ENCODE data around the gene SACS.

The SACS gene

DNA sequence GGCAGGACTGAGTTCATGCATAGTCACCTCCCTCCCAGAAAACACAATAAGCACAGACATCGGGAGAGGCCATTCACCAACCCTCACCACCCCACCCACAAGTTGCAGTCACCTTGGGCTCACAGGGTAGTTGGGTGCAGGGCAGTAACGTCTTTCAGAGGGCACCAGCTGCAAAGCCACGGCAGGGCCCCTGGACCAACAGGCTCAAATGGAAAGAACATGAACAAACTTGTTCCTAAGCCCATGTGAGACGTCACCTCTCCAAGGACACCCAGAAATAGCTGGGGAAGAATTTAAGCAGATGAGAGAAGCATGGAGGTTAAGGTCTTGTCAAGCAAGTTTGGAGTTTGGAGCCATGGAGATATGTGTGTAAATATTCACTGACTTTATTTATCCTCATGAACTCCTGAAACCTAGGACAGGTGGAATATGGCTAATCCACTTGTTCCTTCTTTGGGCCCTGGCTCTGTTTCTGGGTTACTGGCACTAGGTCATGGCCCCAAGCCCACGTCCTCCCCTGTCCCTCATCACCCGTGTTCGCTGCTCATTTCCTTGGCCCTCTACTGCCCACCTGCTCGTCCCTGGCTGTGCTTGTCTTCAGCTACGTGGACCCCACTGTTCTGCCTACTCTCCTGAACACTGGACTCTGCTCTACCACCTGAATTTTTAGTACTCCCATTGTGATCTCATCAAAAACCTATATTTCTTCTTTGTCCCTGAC lies 40.4 kb downstream of the SACS start:
- in situ Hi-C loops (cut with HindIII; ENCODE audit: low sequenced_read_pairs): no loop called here
- DNase-seq (ENCODE audit: low read depth): no peak
- H3K4me3 ChIP-seq (ENCODE audit: low read depth, low read length): no peak overlapping the region
- TF ChIP-seq CTCF (IDR thresholded peaks at IDR 0.05; ENCODE audit: low read depth, low read length, missing control alignments): no peak

DNA sequence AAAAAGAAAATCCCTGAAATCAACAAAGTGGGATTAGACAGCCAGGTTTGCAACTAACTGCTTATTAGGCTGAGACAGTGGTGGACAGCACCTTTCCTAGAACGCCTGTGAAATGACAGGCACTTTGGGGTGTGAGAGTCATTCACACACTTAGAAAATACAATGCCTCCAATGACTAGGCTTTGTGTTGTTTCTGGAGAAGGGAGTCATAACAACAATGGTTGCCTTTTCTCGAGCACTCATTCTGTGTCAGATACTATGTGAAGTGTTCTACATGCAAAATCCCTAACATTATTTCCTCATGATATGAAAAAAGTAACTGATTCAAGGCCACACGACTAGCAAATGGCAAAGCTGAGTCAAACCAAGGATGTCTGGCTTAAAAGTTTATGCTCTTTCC lies 41.2 kb downstream of the SACS start:
- no peak for DNase-seq (ENCODE audit: low read depth)
- no peak overlapping the region for H3K4me3 ChIP-seq (ENCODE audit: low read depth, low read length)
- in situ Hi-C loops (cut with HindIII; ENCODE audit: low sequenced_read_pairs): no loop called here
- no peak for TF ChIP-seq CTCF (IDR thresholded peaks at IDR 0.05; ENCODE audit: low read depth, low read length, missing control alignments)

GRCh38 chr13:23391752-23392151 lies 41.8 kb downstream of the SACS start:
- H3K4me3 ChIP-seq (ENCODE audit: low read depth, low read length): no peak overlapping the region
- no peak for TF ChIP-seq CTCF (IDR thresholded peaks at IDR 0.05; ENCODE audit: low read depth, low read length, missing control alignments)
- in situ Hi-C loops (cut with HindIII; ENCODE audit: low sequenced_read_pairs): no loop called here
- DNase-seq (ENCODE audit: low read depth): no peak

DNA sequence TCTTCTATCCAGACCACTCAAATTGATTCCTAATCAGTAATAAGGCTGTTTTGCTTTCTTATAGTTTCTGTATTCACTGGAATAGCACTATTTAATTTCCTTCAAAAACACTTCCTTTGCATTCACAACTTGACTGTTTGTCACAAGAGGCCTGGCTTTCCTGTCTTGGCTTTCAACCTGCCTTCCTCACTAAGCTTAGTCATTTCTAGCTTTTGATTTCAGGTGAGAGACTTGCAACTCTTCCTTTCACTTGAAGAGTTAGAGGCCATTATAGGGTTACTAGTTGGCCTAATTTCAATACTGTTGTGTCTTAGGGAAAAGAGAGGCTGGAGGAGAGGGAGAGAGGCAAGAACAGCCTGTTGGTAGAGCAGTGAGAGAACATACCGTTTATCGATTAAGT lies 47.0 kb downstream of the SACS start:
- in situ Hi-C loops (cut with HindIII; ENCODE audit: low sequenced_read_pairs): no loop called here
- TF ChIP-seq CTCF (IDR thresholded peaks at IDR 0.05; ENCODE audit: low read depth, low read length, missing control alignments): no peak
- no peak for DNase-seq (ENCODE audit: low read depth)
- no peak overlapping the region for H3K4me3 ChIP-seq (ENCODE audit: low read depth, low read length)

GRCh38 chr13:23385931-23386330 lies 47.6 kb downstream of the SACS start:
- no peak overlapping the region for H3K4me3 ChIP-seq (ENCODE audit: low read depth, low read length)
- no peak for TF ChIP-seq CTCF (IDR thresholded peaks at IDR 0.05; ENCODE audit: low read depth, low read length, missing control alignments)
- in situ Hi-C loops (cut with HindIII; ENCODE audit: low sequenced_read_pairs): no loop called here
- no peak for DNase-seq (ENCODE audit: low read depth)

- no peak for TF ChIP-seq CTCF (IDR thresholded peaks at IDR 0.05; ENCODE audit: low read depth, low read length, missing control alignments)
- no peak for DNase-seq (ENCODE audit: low read depth)
- no peak overlapping the region for H3K4me3 ChIP-seq (ENCODE audit: low read depth, low read length)
- in situ Hi-C loops (cut with HindIII; ENCODE audit: low sequenced_read_pairs): loop anchor here (5.0 kb wide), 1 partner anchor 33 kb away; no protein-coding TSS in a partner anchor
Observed at GRCh38 chr13:23384111-23384510, 49.4 kb downstream of the SACS start.

Measured in astrocyte of the cerebellum (primary cell).